Tibial nerve (tissue), 4 donors: ENCODE results near the gene THYN1.

Experiments
- EP300 ChIP-seq, 2 donors: sonication (generic); formaldehyde crosslinking; IDR thresholded peaks; one replicate each; pipeline ENCODE4 v1.6.1; 2017; ENCODE audit warnings: antibody characterized with exemption in 2 of 2, mild to moderate bottlenecking in 1 of 2
- POLR2A ChIP-seq, 2 donors: fragments of 450-650 bp; IDR thresholded peaks; one replicate each; pipeline ENCODE4 v1.6.1; 2017; ENCODE audit warnings: antibody characterized with exemption in 2 of 2, mild to moderate bottlenecking in 2 of 2, moderate library complexity in 2 of 2
- TF ChIP-seq, protein P1 (sequence below), 5 experiments: fragments of 200-600 bp in 3 of 5; fragments of 450-650 bp in 2 of 5; sonication (generic) in 3 of 5; IDR thresholded peaks; one replicate each; pipeline ENCODE4 v1.5.1; 2016 to 2019; ENCODE audit warnings: antibody characterized with exemption in 5 of 5, mild to moderate bottlenecking in 3 of 5, moderate library complexity in 2 of 5

DNA sequence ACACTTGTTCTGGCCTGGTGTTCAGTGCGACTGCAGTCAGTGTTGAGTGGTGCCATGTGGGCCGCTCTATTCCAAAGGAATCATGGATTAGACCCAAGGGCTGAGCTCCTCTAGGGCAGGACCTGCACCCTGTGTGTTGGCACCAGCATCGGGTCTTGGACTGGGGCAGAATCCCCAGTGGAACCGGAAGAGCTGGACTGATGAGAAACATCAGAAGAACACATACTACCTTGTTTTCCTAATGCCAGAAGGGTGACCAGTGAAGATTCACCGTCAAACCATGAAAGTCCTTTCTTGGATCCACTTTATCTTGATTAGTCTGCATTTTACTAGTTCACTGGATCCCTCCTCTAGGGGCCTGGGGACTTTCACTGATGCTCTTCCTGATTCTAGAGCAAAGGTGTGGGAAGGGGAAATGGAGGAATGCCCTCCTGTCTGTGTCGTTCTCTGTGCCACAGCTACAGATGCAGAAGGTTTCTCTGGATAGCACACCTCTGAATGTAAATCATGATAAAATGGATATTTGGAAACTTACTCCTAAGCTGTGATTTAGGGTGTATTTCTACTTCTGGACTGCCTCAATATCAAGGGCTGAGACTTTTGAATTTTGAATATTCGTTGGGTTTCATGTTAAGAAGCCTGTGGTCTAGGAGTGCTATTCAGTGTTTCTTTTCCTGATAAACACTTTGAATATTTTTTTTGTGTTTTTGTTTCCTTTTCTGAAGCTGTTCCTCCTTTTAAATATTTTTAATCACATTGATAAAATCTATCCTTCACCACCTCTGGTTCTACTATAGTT, 12.0 kb upstream of the THYN1 start:
- TF ChIP-seq, protein P1, sequence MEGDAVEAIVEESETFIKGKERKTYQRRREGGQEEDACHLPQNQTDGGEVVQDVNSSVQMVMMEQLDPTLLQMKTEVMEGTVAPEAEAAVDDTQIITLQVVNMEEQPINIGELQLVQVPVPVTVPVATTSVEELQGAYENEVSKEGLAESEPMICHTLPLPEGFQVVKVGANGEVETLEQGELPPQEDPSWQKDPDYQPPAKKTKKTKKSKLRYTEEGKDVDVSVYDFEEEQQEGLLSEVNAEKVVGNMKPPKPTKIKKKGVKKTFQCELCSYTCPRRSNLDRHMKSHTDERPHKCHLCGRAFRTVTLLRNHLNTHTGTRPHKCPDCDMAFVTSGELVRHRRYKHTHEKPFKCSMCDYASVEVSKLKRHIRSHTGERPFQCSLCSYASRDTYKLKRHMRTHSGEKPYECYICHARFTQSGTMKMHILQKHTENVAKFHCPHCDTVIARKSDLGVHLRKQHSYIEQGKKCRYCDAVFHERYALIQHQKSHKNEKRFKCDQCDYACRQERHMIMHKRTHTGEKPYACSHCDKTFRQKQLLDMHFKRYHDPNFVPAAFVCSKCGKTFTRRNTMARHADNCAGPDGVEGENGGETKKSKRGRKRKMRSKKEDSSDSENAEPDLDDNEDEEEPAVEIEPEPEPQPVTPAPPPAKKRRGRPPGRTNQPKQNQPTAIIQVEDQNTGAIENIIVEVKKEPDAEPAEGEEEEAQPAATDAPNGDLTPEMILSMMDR (IDR thresholded peaks at IDR 0.05), result no peak
- TF ChIP-seq POLR2A (IDR thresholded peaks at IDR 0.05) (no peak), EP300 (IDR thresholded peaks at IDR 0.05) (no peak)
